Activated T-cell treated with anti-CD3 and anti-CD28 coated beads, Interleukin-2, amount 50 U/mL, for 4 hours (primary cell): Measurements from ENCODE around the gene GAPVD1. TPM values are rescaled to one million over a fixed set of nuclear protein-coding genes. Genes with fewer than 3 reads are reported as not detected.

Experiments
- total RNA-seq, 3 donors: library from RNA; stranded (reverse); gene quantifications; one replicate each; pipeline ENCODE4 v1.2.1, GENCODE V29; 2021

GAPVD1 gene
- total RNA-seq, 3 donors from 2014 or later, result 42.0 to 45.4 (median 45.1) TPM

Other genes with a start within 250 kb of the GAPVD1 start
- 1 to 10 TPM; 4.1 to 5.9 (median 5.0) TPM for gene SCAI, start 118.3 kb upstream of the GAPVD1 start, total RNA-seq
- gene PPP6C, start 72.0 kb upstream of the GAPVD1 start, total RNA-seq, result 10 to 100 TPM; 50.1 to 52.4 (median 51.4) TPM
- 10 to 100 TPM; 44.7 to 63.8 (median 55.4) TPM for gene RABEPK, start 61.3 kb upstream of the GAPVD1 start, total RNA-seq
- 100 to 1,000 TPM; 303 to 366 (median 310) TPM for gene HSPA5, start 20.5 kb upstream of the GAPVD1 start, total RNA-seq